ENCODE measurements around the gene EIF5B.
"Not testable (repeated sequence)": the region's sequence is repeated elsewhere in the genome, so short reads cannot be mapped to it uniquely, and the experiment has no call there.

DNA sequence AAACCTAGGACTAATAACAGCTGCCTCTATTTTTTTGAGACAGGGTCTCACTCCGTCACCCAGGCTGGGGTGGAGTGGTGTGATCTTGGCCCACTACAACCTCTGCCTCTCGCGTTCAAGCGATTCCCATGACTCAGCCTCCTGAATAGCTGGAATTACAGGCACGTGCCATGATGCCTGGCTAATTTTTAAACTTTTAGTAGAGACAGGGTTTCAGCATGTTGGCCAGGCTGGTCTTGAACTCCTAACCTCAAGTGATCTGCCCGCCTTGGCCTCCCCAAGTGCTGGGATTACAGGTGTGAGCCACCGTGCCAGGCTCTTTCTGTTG lies 19.4 kb upstream of the EIF5B start:
- TF ChIP-seq POLR2A (IDR thresholded peaks at IDR 0.05) = not testable (repeated sequence)
- TF ChIP-seq, protein P1, sequence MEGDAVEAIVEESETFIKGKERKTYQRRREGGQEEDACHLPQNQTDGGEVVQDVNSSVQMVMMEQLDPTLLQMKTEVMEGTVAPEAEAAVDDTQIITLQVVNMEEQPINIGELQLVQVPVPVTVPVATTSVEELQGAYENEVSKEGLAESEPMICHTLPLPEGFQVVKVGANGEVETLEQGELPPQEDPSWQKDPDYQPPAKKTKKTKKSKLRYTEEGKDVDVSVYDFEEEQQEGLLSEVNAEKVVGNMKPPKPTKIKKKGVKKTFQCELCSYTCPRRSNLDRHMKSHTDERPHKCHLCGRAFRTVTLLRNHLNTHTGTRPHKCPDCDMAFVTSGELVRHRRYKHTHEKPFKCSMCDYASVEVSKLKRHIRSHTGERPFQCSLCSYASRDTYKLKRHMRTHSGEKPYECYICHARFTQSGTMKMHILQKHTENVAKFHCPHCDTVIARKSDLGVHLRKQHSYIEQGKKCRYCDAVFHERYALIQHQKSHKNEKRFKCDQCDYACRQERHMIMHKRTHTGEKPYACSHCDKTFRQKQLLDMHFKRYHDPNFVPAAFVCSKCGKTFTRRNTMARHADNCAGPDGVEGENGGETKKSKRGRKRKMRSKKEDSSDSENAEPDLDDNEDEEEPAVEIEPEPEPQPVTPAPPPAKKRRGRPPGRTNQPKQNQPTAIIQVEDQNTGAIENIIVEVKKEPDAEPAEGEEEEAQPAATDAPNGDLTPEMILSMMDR (IDR thresholded peaks at IDR 0.05) = not testable (repeated sequence)
